ENCODE results near the gene STX8. TPM values are rescaled to one million over a fixed set of nuclear protein-coding genes. Genes with fewer than 3 reads are reported as not detected.

STX8 gene
- total and polyA plus RNA-seq, 9 of the 15 experiments (the other 6 are each of a cell fraction or from before 2014, with no cell fraction given), result 14.6 to 42.5 (median 22.1) TPM

DNA sequence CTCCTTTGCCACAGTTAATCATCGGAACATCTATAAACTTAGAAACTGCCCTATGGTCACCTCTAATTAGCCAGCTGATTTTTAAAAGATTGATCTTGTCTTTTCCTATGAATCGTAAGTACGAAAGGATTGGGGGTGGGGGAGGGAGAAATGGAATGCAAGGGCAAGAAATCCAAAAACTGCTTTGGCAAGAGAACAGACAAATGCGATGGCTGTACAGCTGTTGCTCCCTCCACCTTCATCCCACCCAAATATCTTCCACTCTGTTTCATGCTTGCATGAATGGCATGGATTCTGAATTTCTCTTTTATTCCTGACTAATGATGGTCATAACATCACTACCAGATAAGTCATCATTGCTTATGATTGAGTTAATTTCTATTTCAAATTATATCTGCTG, 165.7 kb downstream of the STX8 start:
- H3K9me3 ChIP-seq (replicated peaks; ENCODE audit: control insufficient read depth, insufficient read depth, low read depth, low read length), result no peaks in the 10 kb centered on the region
- WGBS (ENCODE audit: insufficient coverage, low coverage, missing lambda C conversion rate), result 0% methylated on average over 4 of the region's 4 CpGs
- no peaks in the 10 kb centered on the region for H3K79me2 ChIP-seq (ENCODE audit: control insufficient read depth, insufficient read depth, low read length)
- TF ChIP-seq THRAP3 (IDR thresholded peaks at IDR 0.05; ENCODE audit: borderline replicate concordance) (no peak), ZKSCAN3 (CRISPR knock-in tag; IDR thresholded peaks at IDR 0.05) (no peak), SRSF3 (IDR thresholded peaks at IDR 0.05; ENCODE audit: insufficient read depth, low read length) (no peak), MTA1 (IDR thresholded peaks at IDR 0.05; ENCODE audit: borderline replicate concordance) (no peak), ZBTB43 (CRISPR knock-in tag; IDR thresholded peaks at IDR 0.05) (no peak), RBFOX2 (IDR thresholded peaks at IDR 0.05; ENCODE audit: low read depth, low read length) (no peak), BDP1 (IDR thresholded peaks at IDR 0.05; ENCODE audit: insufficient read depth, insufficient read length) (no peak), CHD4 (IDR thresholded peaks at IDR 0.05; ENCODE audit: insufficient read depth, insufficient replicate concordance, low read depth, low read length, poor library complexity, severe bottlenecking) (no peak), ZNF589 (CRISPR knock-in tag; IDR thresholded peaks at IDR 0.05; ENCODE audit: low read depth) (no peak), DMBX1 (CRISPR knock-in tag; IDR thresholded peaks at IDR 0.05; ENCODE audit: borderline replicate concordance) (no peak), BHLHE40 (IDR thresholded peaks at IDR 0.05; ENCODE audit: low read length) (no peak), ZNF224 (CRISPR knock-in tag; IDR thresholded peaks at IDR 0.05) (no peak), OTX1 (CRISPR knock-in tag; IDR thresholded peaks at IDR 0.05) (no peak)
- TF ChIP-seq, protein P1, sequence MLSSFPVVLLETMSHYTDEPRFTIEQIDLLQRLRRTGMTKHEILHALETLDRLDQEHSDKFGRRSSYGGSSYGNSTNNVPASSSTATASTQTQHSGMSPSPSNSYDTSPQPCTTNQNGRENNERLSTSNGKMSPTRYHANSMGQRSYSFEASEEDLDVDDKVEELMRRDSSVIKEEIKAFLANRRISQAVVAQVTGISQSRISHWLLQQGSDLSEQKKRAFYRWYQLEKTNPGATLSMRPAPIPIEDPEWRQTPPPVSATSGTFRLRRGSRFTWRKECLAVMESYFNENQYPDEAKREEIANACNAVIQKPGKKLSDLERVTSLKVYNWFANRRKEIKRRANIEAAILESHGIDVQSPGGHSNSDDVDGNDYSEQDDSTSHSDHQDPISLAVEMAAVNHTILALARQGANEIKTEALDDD (IDR thresholded peaks at IDR 0.05), result no peak
- H3K27me3 ChIP-seq (ENCODE audit: control insufficient read depth in 2 of 2, insufficient read depth in 2 of 2, low read length in 2 of 2), result no peaks in the 10 kb centered on the region
- no peak overlapping the region for H3K9ac ChIP-seq (ENCODE audit: insufficient read depth in 1 of 2, low read depth in 2 of 2, low read length in 2 of 2)
- H3K4me2 ChIP-seq (ENCODE audit: insufficient read depth, low read length), result no peak overlapping the region
- FAIRE-seq (no peak), DNase-seq (ENCODE audit: extremely low read depth in 1 of 4, low spot score in 3 of 4) (no peak), ATAC-seq (no peak)
- CTCF ChIA-PET (ENCODE audit: low intra/inter-chr PET ratio), result no interaction called here
- no peaks in the 10 kb centered on the region for H3K4me1 ChIP-seq (replicated peaks in 1 of 2; ENCODE audit: control insufficient read depth in 2 of 2, insufficient read depth in 2 of 2, low read length in 2 of 2)
- H4K20me1 ChIP-seq (replicated peaks; ENCODE audit: control insufficient read depth, insufficient read depth, low read length), result no peaks in the 10 kb centered on the region
- BruUV-seq (replicated peaks), result no TSS peak
- no peaks in the 10 kb centered on the region for H3K36me3 ChIP-seq (ENCODE audit: control insufficient read depth, insufficient read depth, low read length)
- no peak overlapping the region for H3K27ac ChIP-seq (ENCODE audit: extremely low read depth, low read depth, low read length)
- H3K9me1 ChIP-seq (ENCODE audit: control insufficient read depth, insufficient read depth, low read length), result no peaks in the 10 kb centered on the region
- in situ Hi-C loops (cut with MboI) (no loop called here), intact Hi-C loops (cut with micrococcal nuclease) (no loop called here)
- H3K4me3 ChIP-seq, result no peak overlapping the region
- H2AFZ ChIP-seq (ENCODE audit: low read depth, low read length), result no peak overlapping the region
- POLR2A ChIA-PET, result no interaction called here
